ENCODE measurements around the gene NACAD.
"Not testable (repeated sequence)": the region's sequence is repeated elsewhere in the genome, so short reads cannot be mapped to it uniquely, and the experiment has no call there.

The NACAD gene

DNA sequence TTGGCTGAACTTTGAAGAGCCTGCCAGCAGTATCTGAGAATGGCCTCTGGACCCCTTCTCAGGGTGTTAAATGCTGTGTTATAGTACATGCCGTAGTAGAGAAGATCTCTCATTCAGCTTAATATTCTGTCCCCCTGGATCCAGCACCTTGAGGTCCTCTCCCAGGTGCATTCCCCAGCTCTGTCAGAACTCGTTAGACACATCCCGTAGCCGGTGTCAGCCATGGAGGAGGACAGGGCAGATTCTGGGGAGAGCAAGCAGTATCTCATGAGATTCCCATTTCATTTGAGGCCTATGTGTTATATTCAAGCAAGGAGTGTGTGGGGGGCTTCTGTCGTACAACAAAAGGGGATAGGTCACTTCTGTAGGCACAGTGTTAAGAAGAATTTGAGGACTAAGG is 34.8 kb downstream of the NACAD start:
- DNase-seq (ENCODE audit: low read depth in 2 of 2) = no peak

- no peak for DNase-seq (ENCODE audit: low read depth in 2 of 2)
Observed at GRCh38 chr7:45053401-45053800, 35.4 kb downstream of the NACAD start.

DNA sequence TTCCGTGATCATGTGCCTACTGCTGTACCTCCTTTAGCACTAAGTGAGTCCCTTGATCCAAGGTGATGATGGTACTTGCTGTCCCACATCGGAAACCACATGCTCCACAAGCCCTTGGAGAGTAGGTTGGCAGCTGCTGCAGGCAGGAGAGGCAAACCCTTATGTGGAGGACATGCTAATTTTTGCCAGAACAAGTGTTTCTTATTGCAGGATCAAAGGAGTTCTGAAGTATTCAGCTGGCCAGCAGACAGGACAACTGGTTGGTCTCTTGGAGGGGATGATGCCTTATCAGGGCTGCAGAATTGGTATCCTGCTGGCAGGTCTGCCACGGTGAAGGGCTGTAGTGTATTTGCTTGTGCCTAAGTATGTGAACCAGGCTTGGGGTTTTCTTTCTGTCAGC is 36.8 kb downstream of the NACAD start:
- DNase-seq (ENCODE audit: low read depth in 2 of 2) = no peak

DNA sequence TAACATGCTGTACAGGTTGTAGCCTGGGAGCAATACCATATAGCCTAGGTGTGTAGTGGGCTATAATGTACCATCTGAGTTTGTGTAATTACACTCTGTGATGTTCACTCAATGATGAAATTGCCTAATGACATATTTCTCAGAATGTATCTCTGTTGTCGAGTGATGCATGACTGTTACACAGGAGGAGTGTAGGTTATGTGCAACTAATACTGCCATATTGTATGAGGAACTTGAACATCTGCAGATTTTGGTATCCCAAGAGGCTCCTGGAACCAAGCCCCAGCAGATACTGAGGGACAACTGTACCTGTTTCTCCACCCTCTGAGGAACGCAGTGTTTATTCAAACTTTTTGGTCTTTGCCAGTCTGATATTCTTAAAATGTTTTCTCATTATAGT is 38.6 kb downstream of the NACAD start:
- no peak for DNase-seq (ENCODE audit: low read depth in 2 of 2)

- no peak for DNase-seq (ENCODE audit: low read depth in 2 of 2)
Observed at GRCh38 chr7:45048748-45049147, 40.0 kb downstream of the NACAD start.

GRCh38 chr7:45044338-45044737 is 44.4 kb downstream of the NACAD start:
- no peak for DNase-seq (ENCODE audit: low read depth in 2 of 2)

- DNase-seq (ENCODE audit: low read depth in 2 of 2) = no peak
Observed at GRCh38 chr7:45039106-45039505, 49.7 kb downstream of the NACAD start.

GRCh38 chr7:45037876-45038275 is 50.9 kb downstream of the NACAD start:
- no peak for DNase-seq (ENCODE audit: low read depth in 2 of 2)

GRCh38 chr7:45036796-45037195 is 52.0 kb downstream of the NACAD start:
- DNase-seq (ENCODE audit: low read depth in 2 of 2) = no peak

GRCh38 chr7:45036317-45036716 is 52.5 kb downstream of the NACAD start:
- DNase-seq (ENCODE audit: low read depth in 2 of 2) = no peak

DNA sequence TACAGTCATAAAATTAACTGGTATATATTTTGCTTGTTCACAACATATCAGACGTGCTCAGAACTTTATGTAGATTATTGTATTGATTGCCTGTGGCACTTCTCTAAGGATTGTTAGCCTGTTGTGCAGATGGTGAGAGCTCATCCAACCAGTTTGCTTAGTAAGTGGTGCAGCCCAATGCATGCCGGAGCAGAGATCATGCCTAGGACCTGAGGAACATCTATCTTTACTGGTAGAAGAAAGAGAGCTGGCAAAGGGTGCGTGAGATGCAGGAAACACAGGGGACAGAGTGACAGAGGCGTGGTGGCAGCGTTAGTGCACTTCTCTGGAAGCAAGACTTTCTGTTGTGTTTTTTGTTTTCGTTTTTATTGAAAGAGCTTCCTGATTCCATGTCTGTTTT is 52.9 kb downstream of the NACAD start:
- DNase-seq (ENCODE audit: low read depth in 2 of 2) = no peak

DNA sequence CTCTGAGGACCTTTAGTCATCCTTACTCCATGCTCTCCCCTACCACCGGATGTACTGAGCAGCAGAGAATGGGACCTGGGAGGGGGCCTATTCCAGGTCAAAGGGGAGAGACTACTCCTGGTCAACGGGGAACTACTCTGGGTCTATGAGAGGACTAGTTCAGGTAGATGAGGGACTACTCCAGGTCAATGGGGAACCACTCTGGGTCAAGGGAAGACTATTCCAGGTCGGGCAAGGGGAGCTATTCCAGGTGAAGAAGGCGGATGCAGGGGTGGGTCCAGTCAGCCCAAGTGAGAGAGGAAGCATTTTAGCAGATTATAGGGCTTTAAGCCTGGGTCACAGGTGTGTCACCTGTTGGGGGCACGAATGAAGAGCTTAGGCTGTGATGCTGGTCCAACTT is 53.4 kb downstream of the NACAD start:
- DNase-seq (ENCODE audit: low read depth in 2 of 2) = no peak

- DNase-seq (ENCODE audit: low read depth in 2 of 2) = not testable (repeated sequence)
Observed at GRCh38 chr7:45034710-45035109, 54.1 kb downstream of the NACAD start.

DNA sequence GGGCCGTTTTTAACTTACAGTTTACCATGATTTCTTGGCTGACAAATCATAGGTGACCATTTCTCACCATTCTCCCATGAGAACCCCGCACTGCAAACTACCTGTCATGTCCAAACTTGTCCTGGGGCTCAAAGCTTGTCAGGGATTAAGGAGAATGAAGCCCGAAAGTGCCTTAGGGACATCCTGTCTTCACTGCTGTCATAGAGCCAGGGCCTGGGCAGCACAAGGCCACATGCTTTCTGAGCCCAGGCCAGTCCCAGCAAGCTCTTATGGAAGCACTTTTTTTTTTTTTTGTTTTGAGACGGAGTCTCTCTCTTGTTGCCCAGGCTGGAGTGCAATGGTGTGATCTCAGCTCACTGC is 54.9 kb downstream of the NACAD start:
- DNase-seq (ENCODE audit: low read depth in 2 of 2) = no peak

DNA sequence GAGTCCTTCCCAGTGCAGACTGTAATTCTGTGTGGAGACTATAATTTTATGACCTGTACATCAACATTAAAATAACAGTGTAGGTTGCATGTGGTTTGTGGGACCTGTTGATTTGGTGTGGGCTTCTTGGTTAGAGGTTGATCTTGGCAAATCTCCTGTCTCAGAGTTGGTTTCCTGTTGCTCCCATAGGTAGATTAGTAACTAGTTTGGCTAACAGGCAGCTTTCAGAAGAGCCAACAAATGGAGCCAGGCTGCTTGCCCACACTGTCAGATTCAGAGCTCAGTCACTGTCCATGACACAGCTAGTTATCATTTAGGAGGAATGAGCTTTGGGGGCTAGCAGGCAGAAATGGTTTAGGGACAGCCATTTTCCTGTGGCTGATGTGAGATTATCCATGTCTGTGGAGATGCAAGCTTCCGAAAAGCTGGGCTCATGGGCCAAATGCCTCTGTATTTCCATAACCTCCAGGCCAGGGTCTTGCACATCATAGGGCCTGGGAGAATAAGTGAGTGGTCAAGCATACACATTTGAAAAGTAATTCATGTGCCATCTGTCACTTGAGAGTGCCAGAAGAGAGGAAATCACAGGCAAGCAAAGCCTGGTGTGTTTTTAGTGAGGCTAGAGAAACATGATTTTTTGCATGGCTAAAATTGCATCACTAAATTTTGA is 55.4 kb downstream of the NACAD start:
- DNase-seq (ENCODE audit: low read depth in 2 of 2) = no peak

DNA sequence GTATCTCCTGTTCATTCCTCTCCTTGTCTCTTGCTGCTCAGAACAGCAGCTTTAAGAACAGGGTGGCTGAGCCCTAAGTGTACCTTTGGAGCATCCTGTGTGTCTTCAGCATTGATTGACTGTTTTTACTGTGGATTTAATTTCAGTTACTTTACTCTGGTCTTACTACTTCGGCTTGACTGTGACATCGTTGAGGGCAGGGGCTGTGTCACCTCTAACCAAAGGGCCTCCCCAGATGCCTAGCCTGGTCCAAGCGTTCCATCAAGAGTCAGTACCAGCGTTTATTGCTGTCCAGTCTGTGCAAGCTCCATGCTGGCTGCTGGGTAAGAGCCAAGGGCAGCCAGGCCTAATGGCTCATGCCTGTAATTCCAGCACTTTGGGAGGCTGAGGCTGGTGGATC is 56.3 kb downstream of the NACAD start:
- no peak for DNase-seq (ENCODE audit: low read depth in 2 of 2)

- DNase-seq (ENCODE audit: low read depth in 2 of 2) = no peak
Observed at GRCh38 chr7:45031829-45032228, 56.9 kb downstream of the NACAD start.
